ENCODE data around the gene SDSL. TPM values are rescaled to one million over a fixed set of nuclear protein-coding genes. Genes with fewer than 3 reads are reported as not detected.

SDSL gene
- total RNA-seq, 1 donor from 2014 or later, result 14.5 TPM

DNA sequence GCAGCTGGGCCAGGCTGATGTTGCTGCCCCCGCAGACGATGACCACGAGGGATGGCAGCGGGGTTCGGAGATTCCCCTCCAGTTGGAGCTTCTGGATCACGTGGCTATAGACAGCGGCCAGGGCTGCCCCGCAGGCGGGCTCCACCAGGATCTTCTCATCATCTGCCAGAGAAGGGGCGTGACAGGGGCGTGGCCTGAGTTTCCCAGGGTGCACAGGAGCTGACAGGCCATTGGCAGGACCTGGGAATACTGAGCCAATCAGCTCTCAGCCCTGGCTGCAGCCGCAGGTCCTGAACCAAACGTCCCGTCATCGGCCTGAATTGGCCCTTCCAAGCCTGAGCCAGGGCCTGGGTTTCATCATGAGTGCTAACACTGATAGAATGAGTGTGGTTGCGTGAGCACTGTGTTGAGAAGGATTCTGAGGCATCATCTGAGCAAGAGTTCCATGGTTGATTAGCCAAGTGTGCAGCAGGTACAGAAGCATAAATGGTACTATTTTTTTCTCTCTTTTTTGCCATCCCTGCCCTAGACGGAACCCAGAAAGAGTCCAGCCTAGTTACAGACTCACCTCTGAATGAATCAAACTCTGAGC lies 29.1 kb upstream of the SDSL start:
- H3K4me3 ChIP-seq (ENCODE audit: low read depth, low read length), result no peak overlapping the region
- DNase-seq (ENCODE audit: low read depth), result no peak
- TF ChIP-seq, protein P1, sequence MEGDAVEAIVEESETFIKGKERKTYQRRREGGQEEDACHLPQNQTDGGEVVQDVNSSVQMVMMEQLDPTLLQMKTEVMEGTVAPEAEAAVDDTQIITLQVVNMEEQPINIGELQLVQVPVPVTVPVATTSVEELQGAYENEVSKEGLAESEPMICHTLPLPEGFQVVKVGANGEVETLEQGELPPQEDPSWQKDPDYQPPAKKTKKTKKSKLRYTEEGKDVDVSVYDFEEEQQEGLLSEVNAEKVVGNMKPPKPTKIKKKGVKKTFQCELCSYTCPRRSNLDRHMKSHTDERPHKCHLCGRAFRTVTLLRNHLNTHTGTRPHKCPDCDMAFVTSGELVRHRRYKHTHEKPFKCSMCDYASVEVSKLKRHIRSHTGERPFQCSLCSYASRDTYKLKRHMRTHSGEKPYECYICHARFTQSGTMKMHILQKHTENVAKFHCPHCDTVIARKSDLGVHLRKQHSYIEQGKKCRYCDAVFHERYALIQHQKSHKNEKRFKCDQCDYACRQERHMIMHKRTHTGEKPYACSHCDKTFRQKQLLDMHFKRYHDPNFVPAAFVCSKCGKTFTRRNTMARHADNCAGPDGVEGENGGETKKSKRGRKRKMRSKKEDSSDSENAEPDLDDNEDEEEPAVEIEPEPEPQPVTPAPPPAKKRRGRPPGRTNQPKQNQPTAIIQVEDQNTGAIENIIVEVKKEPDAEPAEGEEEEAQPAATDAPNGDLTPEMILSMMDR (IDR thresholded peaks at IDR 0.05; ENCODE audit: insufficient read depth, low read length, poor library complexity, severe bottlenecking), result no peak
- no peaks in the 10 kb centered on the region for H3K36me3 ChIP-seq (ENCODE audit: control insufficient read depth, insufficient read depth, low read length)
- peaks cover 8% of the 10 kb centered on the region for H3K27me3 ChIP-seq (ENCODE audit: control insufficient read depth, insufficient read depth, low read length)

DNA sequence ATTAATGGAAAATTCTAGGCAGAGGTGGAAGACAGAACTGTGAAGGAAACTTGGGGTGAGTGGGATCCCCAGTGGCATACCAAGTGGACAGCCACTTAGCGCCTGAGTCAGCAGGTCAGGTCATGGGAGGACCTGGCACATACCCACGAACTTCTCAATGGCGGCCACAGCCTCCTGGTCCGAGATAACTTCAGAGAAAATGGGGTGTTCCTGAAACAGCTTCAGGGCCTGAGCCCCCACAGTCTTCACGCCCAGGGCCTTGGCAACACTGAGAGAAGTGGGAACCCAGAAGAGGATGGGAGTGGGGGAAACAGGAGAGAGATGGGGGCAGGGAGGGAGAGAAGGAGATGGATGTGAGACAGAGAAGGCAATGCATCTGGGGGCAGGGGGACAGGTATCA lies 28.4 kb upstream of the SDSL start:
- Histone ChIP-seq H3K27me3 (ENCODE audit: control insufficient read depth, insufficient read depth, low read length) (peaks cover 11% of the 10 kb centered on the region), H3K36me3 (ENCODE audit: control insufficient read depth, insufficient read depth, low read length) (no peaks in the 10 kb centered on the region), H3K4me3 (ENCODE audit: low read depth, low read length) (no peak overlapping the region)
- TF ChIP-seq, protein P1 (IDR thresholded peaks at IDR 0.05; ENCODE audit: insufficient read depth, low read length, poor library complexity, severe bottlenecking), result no peak
- DNase-seq (ENCODE audit: low read depth), result no peak

DNA sequence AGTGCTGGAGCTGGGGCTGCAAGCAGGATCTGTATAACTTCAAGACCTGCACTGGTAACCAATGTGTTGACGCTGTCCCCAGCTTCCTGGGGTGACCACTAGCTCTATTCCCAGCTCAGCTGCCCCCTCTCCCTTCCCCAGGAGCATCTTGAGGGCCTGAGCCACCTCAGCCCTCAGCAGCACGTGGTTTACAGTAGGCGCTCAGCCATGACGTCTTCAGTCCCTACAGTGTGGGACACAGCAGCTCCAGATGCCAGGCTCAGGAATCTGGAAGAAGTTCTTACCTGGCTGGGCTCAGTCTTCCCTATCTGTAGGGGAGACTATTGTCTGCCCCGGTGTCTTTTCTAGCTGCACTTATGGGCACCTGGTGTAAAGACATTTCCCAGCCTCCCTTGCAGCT lies 27.1 kb upstream of the SDSL start:
- Histone ChIP-seq H3K36me3 (ENCODE audit: control insufficient read depth, insufficient read depth, low read length) (no peaks in the 10 kb centered on the region), H3K4me3 (ENCODE audit: low read depth, low read length) (no peak overlapping the region), H3K27me3 (ENCODE audit: control insufficient read depth, insufficient read depth, low read length) (peaks cover 11% of the 10 kb centered on the region)
- DNase-seq (ENCODE audit: low read depth), result no peak
- TF ChIP-seq, protein P1 (IDR thresholded peaks at IDR 0.05; ENCODE audit: insufficient read depth, low read length, poor library complexity, severe bottlenecking), result no peak

DNA sequence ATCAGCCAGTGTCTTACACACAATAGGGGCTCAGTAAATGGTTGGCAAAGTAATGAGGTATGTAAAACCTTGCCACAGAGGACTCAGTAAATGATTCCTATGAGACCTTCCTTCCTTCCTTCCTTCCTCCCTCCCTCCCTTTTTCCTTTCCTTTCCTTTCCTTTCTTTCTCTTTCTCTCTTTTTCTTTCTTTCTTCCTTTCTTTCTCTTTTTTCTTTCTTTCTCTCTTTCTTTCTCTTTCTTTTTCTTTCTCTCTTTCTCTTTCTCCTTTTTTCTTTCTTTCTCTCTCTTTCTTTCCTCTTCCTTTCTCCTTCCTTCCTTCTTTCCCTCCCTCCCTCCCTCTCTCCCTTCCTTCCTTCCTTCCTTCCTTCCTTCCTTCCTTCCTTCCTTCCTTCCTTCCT lies 26.0 kb upstream of the SDSL start:
- Histone ChIP-seq H3K27me3 (ENCODE audit: control insufficient read depth, insufficient read depth, low read length) (peaks cover 11% of the 10 kb centered on the region), H3K36me3 (ENCODE audit: control insufficient read depth, insufficient read depth, low read length) (no peaks in the 10 kb centered on the region)
- TF ChIP-seq, protein P1 (IDR thresholded peaks at IDR 0.05; ENCODE audit: insufficient read depth, low read length, poor library complexity, severe bottlenecking), result no peak

DNA sequence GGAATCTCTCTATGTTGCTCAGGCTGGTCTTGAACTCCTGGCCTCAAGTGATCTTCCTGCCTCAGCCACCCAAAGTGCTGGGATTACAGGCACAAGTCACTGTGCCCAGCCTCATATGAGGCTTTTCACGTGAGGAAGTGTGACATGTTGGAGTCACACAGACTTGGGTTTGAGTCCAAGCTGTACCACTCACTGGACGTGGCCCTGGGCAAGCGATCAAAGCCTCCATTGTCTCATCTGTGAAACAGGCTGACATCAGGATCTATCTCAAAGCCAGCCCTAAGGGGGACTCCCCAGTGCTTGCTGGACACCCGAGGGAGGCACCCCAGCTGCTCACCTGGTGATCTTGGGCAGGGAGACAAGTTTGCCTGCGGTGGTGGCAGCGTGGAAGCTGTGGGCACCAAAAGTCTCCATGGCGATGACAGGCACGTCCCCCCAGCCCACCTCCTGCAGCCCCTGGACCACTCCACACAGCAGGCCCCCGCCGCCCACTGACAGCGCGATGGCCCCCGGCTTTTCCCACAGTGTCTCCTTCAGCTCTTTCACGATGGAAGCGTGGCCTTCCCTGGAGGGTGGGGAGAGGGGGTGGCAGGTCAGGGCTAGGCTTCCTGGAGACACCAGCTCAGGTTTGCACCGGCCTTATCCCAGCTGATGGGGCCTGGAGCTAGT lies 25.2 kb upstream of the SDSL start:
- TF ChIP-seq, protein P1 (IDR thresholded peaks at IDR 0.05; ENCODE audit: insufficient read depth, low read length, poor library complexity, severe bottlenecking), result no peak
- Histone ChIP-seq H3K4me3 (ENCODE audit: low read depth, low read length) (no peak overlapping the region), H3K36me3 (ENCODE audit: control insufficient read depth, insufficient read depth, low read length) (no peaks in the 10 kb centered on the region), H3K27me3 (ENCODE audit: control insufficient read depth, insufficient read depth, low read length) (peaks cover 11% of the 10 kb centered on the region)
- no peak for DNase-seq (ENCODE audit: low read depth)

More for the DNA sequence above, 26.0 kb upstream of the SDSL start:
- DNase-seq (ENCODE audit: low read depth), result no peak
- H3K4me3 ChIP-seq (ENCODE audit: low read depth, low read length), result no peak overlapping the region

All from kidney epithelial cell (primary cell).